GM12864 (cell line): ENCODE measurements around the gene OLA1.

ENCODE experiments used
- DNase-seq: peaks from one replicate; pipeline ENCODE4 v3.0.0-alpha.2; 2011; ENCODE audit warnings: low read depth
- H3K4me3 ChIP-seq: 2 replicates; pipeline ENCODE4 v1.5.1; 2011; ENCODE audit warnings: mild to moderate bottlenecking, low read depth, low read length, control low read depth
- CTCF ChIP-seq: IDR thresholded peaks from 2 replicates; pipeline ENCODE4 v1.5.1; 2011; ENCODE audit warnings: low read depth, mild to moderate bottlenecking, moderate library complexity, low read length, control low read depth, inconsistent platforms; ENCODE audit errors: missing control alignments

Gene OLA1

DNA sequence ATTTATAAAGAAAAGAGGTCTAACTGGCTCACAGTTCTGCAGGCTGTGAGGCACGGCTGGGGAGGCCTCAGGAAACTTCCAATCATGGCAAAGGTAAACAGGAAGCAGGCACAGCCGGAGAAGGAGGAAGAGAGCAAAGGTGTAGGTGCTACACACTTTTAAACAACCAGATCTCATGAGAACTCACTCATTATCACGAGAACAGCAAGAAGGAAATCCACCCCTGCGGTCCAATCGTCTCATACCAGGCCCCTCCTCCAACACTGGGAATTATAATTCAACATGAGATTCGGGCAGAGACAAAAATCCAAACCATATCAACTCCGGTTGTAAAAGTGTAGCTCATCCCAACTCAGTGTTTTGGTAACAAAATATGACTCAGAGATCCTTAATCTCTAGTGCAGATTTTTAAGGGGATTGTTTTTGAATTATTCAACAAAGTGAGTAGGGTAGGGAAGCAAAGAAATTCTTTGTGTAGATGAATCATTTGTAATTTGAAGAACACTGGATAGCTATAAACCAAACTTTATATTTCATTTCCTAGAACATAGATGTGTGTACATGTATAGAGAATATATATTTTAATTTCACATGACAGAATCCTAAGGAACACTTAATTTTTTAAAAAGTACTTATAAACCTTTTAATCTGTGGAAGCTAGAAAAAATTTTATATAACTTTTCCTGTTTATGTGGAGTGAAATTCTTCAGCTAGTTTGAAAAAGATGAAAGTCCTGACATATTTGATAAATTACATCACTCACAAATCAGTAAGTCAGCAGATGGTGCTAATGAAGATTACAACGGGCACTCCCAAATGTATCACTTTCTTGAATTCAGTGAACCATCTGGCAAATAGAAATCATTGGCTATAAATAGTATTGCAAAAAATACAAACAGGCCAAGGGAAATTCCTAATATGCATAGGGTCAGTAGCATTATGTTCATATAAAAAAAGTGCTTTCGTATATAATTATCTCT, 130.1 kb downstream of the OLA1 start:
- no peak for TF ChIP-seq CTCF
- no peak overlapping the region for H3K4me3 ChIP-seq
- DNase-seq: no peak

DNA sequence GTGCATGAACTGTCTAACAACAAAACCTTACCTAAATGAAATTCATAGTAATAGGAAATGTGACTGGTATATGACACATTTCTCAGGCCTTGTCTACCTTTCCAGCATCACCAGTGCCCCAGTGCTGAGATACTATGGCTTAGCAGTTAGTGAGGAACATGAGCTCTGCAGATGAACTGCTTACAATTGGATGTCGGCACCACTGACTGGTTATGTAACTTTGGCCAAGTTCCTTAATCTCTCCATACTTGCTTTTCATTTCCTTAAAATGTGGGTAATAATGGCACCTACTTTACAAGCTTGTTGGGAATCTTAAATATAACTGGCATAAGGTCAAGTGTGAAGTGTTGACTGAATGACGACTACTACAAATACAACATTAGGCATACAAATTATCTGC, 136.3 kb downstream of the OLA1 start:
- H3K4me3 ChIP-seq: no peak overlapping the region
- DNase-seq: no peak
- TF ChIP-seq CTCF: no peak

DNA sequence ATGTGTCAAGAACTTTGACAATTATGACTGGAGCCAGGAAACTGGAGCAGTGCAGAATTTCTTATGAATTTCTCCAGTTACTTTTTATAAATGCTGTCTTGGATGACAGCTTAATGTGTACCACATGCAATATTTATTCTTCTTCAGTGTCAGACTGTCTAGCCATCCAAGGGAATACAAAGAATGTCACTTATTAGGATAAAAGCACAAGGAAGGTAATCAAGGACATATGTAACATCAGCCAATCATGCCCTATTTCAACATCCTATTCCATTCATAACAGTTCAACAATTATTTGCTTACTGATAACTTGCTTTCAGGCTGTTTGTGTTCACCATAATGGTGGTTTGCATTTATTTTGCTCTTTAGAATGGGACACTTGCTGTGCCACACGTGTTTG, 139.8 kb downstream of the OLA1 start:
- no peak overlapping the region for H3K4me3 ChIP-seq
- no peak for DNase-seq
- TF ChIP-seq CTCF: no peak

DNA sequence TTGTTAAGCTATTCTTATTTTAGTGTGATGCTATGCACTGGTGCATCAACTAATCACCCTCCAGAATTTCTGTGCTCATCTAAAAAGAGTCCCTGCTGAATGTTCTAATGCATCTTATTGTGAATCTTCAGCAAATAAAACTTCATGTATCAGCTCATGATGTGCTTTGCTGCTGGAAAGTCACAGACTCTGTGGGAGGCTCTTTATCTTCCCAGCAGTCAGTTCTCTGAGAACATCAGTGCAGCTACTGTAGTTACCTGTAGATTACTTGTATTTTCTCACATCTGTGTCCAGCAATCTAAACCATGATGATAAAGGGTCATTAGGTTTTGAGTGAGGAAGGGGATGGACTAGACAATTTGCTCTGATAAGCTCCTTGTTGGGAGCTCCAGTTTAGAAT, 141.6 kb downstream of the OLA1 start:
- DNase-seq: no peak
- no peak for TF ChIP-seq CTCF
- no peak overlapping the region for H3K4me3 ChIP-seq

GRCh38 chr2:174094542-174094941, 153.8 kb downstream of the OLA1 start:
- no peak overlapping the region for H3K4me3 ChIP-seq
- TF ChIP-seq CTCF: no peak
- no peak for DNase-seq

DNA sequence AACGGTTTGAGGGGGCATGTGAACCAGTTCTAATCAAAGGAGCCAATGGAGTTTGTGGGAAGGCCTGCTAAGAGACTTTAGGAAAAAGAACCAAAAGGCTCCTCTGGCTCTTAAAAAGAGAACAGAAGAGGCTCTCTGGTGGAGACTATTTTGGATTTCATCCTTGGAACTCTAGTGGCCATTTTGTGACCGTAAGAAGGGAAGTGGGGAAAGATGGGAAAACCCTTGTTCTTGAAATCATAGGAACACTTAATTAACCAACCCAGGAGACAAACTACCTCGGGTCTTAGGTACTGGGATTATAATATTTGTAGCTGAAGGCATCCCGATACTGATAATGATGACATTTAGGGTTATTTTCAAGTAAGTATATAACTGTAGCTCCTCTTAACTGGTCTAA, 157.9 kb downstream of the OLA1 start:
- no peak for DNase-seq
- H3K4me3 ChIP-seq: no peak overlapping the region
- TF ChIP-seq CTCF: no peak
